GM18520 (cell line): ENCODE measurements around the gene ZNHIT6.

Experiments used
- ATAC-seq: cut with Tn5 transposase; IDR thresholded peaks from one replicate; pipeline ENCODE4 v1.9.1; 2021; ENCODE audit not compliant: unreplicated experiment

ZNHIT6 gene

GRCh38 chr1:85623061-85623471 is 85.2 kb downstream of the ZNHIT6 start:
- no peak for ATAC-seq

- ATAC-seq: no peak
These were observed 86.8 kb downstream of the ZNHIT6 start for GRCh38 chr1:85621430-85621829.

- no peak for ATAC-seq
These were observed 90.6 kb downstream of the ZNHIT6 start for GRCh38 chr1:85617633-85618100.

- no peak for ATAC-seq
These were observed 91.5 kb downstream of the ZNHIT6 start for GRCh38 chr1:85616736-85617135.

GRCh38 chr1:85616364-85616705 is 91.9 kb downstream of the ZNHIT6 start:
- no peak for ATAC-seq

- ATAC-seq: no peak
These were observed 92.5 kb downstream of the ZNHIT6 start for GRCh38 chr1:85615586-85616363.

GRCh38 chr1:85612704-85613361 is 95.4 kb downstream of the ZNHIT6 start:
- peak; percentile 49 for ATAC-seq

GRCh38 chr1:85611856-85612255 is 96.4 kb downstream of the ZNHIT6 start:
- ATAC-seq: no peak

GRCh38 chr1:85611425-85611824 is 96.8 kb downstream of the ZNHIT6 start:
- no peak for ATAC-seq

GRCh38 chr1:85609976-85610375 is 98.3 kb downstream of the ZNHIT6 start:
- ATAC-seq: no peak

- no peak for ATAC-seq
These were observed 99.4 kb downstream of the ZNHIT6 start for GRCh38 chr1:85608851-85609250.

- no peak for ATAC-seq
These were observed 100.3 kb downstream of the ZNHIT6 start for GRCh38 chr1:85607921-85608265.

- no peak for ATAC-seq
These were observed 100.9 kb downstream of the ZNHIT6 start for GRCh38 chr1:85607126-85607920.

GRCh38 chr1:85606414-85606800 is 101.8 kb downstream of the ZNHIT6 start:
- ATAC-seq: no peak

- no peak for ATAC-seq
These were observed 102.5 kb downstream of the ZNHIT6 start for GRCh38 chr1:85605484-85606413.

GRCh38 chr1:85604298-85604997 is 103.8 kb downstream of the ZNHIT6 start:
- ATAC-seq: no peak

- no peak for ATAC-seq
These were observed 105.0 kb downstream of the ZNHIT6 start for GRCh38 chr1:85603086-85603880.

GRCh38 chr1:85602571-85602970 is 105.7 kb downstream of the ZNHIT6 start:
- no peak for ATAC-seq

- no peak for ATAC-seq
These were observed 106.3 kb downstream of the ZNHIT6 start for GRCh38 chr1:85601901-85602300.
